Common myeloid progenitor, CD34-positive (primary cell): ENCODE results near the gene PTPRN2.
"Not testable (repeated sequence)": the region's sequence is repeated elsewhere in the genome, so short reads cannot be mapped to it uniquely, and the experiment has no call there.

Source experiments
- CTCF ChIA-PET: fragments of 350-600 bp; sonication (Branson Sonifier 250); formaldehyde crosslinking; loops from one replicate; lab custom pipeline; 2021; ENCODE audit warnings: antibody characterized with exemption; lab: Charles Lee
- POLR2A ChIA-PET: fragments of 350-600 bp; sonication (Branson Sonifier 250); formaldehyde crosslinking; loops from one replicate; lab custom pipeline; 2021; ENCODE audit warnings: antibody characterized with exemption; lab: Charles Lee
- DNase-seq, 3 donors: peaks; one replicate each; pipeline versions ENCODE4 v3.0.0 to v3.0.0-alpha.2; 2013
- H3K27ac ChIP-seq, 2 experiments: 1 replicate in 1 of 2; 2 replicates in 1 of 2; pipeline ENCODE4 v1.7.0; 2013; ENCODE audit warnings: inconsistent platforms in 2 of 2, low read length in 2 of 2, mild to moderate bottlenecking in 2 of 2, low read depth in 1 of 2, moderate library complexity in 1 of 2; ENCODE audit not compliant: severe bottlenecking in 2 of 2, insufficient read depth in 1 of 2, poor library complexity in 1 of 2
- H3K27me3 ChIP-seq, 5 experiments: replicated peaks in 2 of 5; 1 replicate in 3 of 5; 2 replicates in 2 of 5; pipeline versions ENCODE4 v1.6.1 to v1.7.0; 2013; ENCODE audit warnings: low read length in 4 of 5, mild to moderate bottlenecking in 2 of 5, moderate library complexity in 2 of 5, inconsistent platforms in 1 of 5; ENCODE audit not compliant: insufficient read depth in 5 of 5, control insufficient read depth in 4 of 5
- H3K36me3 ChIP-seq, 4 experiments: 1 replicate in 2 of 4; 2 replicates in 2 of 4; pipeline versions ENCODE4 v1.6.1 to v1.7.0; 2013; ENCODE audit warnings: low read length in 3 of 4, control low read depth in 1 of 4, mild to moderate bottlenecking in 1 of 4; ENCODE audit not compliant: control insufficient read depth in 4 of 4, insufficient read depth in 4 of 4
- H3K4me1 ChIP-seq, 4 experiments: 1 replicate in 3 of 4; 2 replicates in 1 of 4; pipeline versions ENCODE4 v1.6.1 to v1.7.1; 2013; ENCODE audit warnings: low read length in 3 of 4, mild to moderate bottlenecking in 3 of 4, control low read depth in 1 of 4, inconsistent platforms in 1 of 4, moderate library complexity in 1 of 4; ENCODE audit not compliant: control insufficient read depth in 4 of 4, insufficient read depth in 4 of 4; ENCODE audit errors: control extremely low read depth in 1 of 4
- H3K4me3 ChIP-seq, 7 experiments: 1 replicate in 4 of 7; 2 replicates in 3 of 7; pipeline versions ENCODE4 v1.5.1 to v1.7.0; 2013; ENCODE audit warnings: mild to moderate bottlenecking in 7 of 7, low read length in 6 of 7, moderate library complexity in 6 of 7, inconsistent platforms in 2 of 7, low read depth in 2 of 7, control low read depth in 1 of 7; ENCODE audit not compliant: insufficient read depth in 4 of 7, control insufficient read depth in 1 of 7; ENCODE audit errors: extremely low read depth in 1 of 7
- H3K9me3 ChIP-seq, 5 experiments: 1 replicate in 4 of 5; 2 replicates in 1 of 5; pipeline versions ENCODE4 v1.6.1 to v1.7.1; 2013; ENCODE audit warnings: low read length in 4 of 5, mild to moderate bottlenecking in 2 of 5, inconsistent platforms in 1 of 5, low read depth in 1 of 5, moderate library complexity in 1 of 5; ENCODE audit not compliant: control insufficient read depth in 4 of 5, insufficient read depth in 2 of 5; ENCODE audit errors: control extremely low read depth in 1 of 5
- WGBS: methylation state at CpG from one replicate; pipeline ENCODE4 v1.1.5; 2013; ENCODE audit not compliant: insufficient coverage; 5-methylcytosine and 5-hydroxymethylcytosine counted together

Gene PTPRN2

GRCh38 chr7:158385496-158386354 lies 201.9 kb downstream of the PTPRN2 start:
- H3K36me3 ChIP-seq, H3K4me1 ChIP-seq, POLR2A ChIA-PET, H3K4me3 ChIP-seq, CTCF ChIA-PET, H3K27ac ChIP-seq, DNase-seq, H3K9me3 ChIP-seq: not testable (repeated sequence)
- 90% methylated on average over 15 of the region's 20 CpGs for WGBS
- peaks cover 0 to 19% (median 2%) of the 10 kb centered on the region in 5 experiments for H3K27me3 ChIP-seq

GRCh38 chr7:158384746-158385145 lies 202.9 kb downstream of the PTPRN2 start:
- H3K9me3 ChIP-seq, result peaks cover 0 to 7% (median 0%) of the 10 kb centered on the region in 5 experiments
- H3K36me3 ChIP-seq, result no peaks in the 10 kb centered on the region
- ChIA-PET CTCF (no interaction called here), POLR2A (no interaction called here)
- H3K4me3 ChIP-seq, result no peak overlapping the region
- H3K27ac ChIP-seq, result no peak overlapping the region
- no peaks in the 10 kb centered on the region for H3K4me1 ChIP-seq
- peaks cover 0 to 19% (median 2%) of the 10 kb centered on the region in 5 experiments for H3K27me3 ChIP-seq
- DNase-seq, result no peak
- 64% methylated on average over 8 of the region's 11 CpGs for WGBS

- peaks cover 0 to 7% (median 0%) of the 10 kb centered on the region in 5 experiments for H3K9me3 ChIP-seq
- H3K4me3 ChIP-seq, result no peak overlapping the region
- H3K27ac ChIP-seq, result no peak overlapping the region
- no peaks in the 10 kb centered on the region for H3K36me3 ChIP-seq
- no peak for DNase-seq
- ChIA-PET CTCF (no interaction called here), POLR2A (no interaction called here)
- H3K27me3 ChIP-seq, result peaks cover 0 to 23% (median 2%) of the 10 kb centered on the region in 5 experiments
- H3K4me1 ChIP-seq, result no peaks in the 10 kb centered on the region
- 83% methylated on average over 8 of the region's 8 CpGs for WGBS
These were observed 204.0 kb downstream of the PTPRN2 start for GRCh38 chr7:158383665-158384064.

- ChIA-PET CTCF (no interaction called here), POLR2A (no interaction called here)
- whole genome bisulfite sequencing, result 38% methylated on average over 5 of the region's 10 CpGs
These were observed 205.0 kb downstream of the PTPRN2 start for GRCh38 chr7:158382363-158383254.

GRCh38 chr7:158381956-158382355 lies 205.7 kb downstream of the PTPRN2 start:
- H3K27ac ChIP-seq, result no peak overlapping the region
- CTCF ChIA-PET, result no interaction called here
- H3K27me3 ChIP-seq, result peaks cover 0 to 24% (median 2%) of the 10 kb centered on the region in 5 experiments
- WGBS, result 89% methylated on average over 3 of the region's 3 CpGs
- no peak for DNase-seq
- H3K4me3 ChIP-seq, result no peak overlapping the region
- H3K36me3 ChIP-seq, result no peaks in the 10 kb centered on the region
- H3K9me3 ChIP-seq, result peaks cover 0 to 7% (median 0%) of the 10 kb centered on the region in 5 experiments
- no peaks in the 10 kb centered on the region for H3K4me1 ChIP-seq
- POLR2A ChIA-PET, result no interaction called here

More at GRCh38 chr7:158382363-158383254, 205.0 kb downstream of the PTPRN2 start:
- Histone ChIP-seq H3K36me3 (no peaks in the 10 kb centered on the region), H3K4me3 (no peak overlapping the region), H3K27ac (no peak overlapping the region), H3K9me3 (peaks cover 0 to 7% (median 0%) of the 10 kb centered on the region in 5 experiments), H3K27me3 (peaks cover 0 to 24% (median 2%) of the 10 kb centered on the region in 5 experiments), H3K4me1 (no peaks in the 10 kb centered on the region)
- no peak for DNase-seq

- POLR2A ChIA-PET, result no interaction called here
- 91% methylated on average over 7 of the region's 7 CpGs for WGBS
- CTCF ChIA-PET, result no interaction called here
- no peak for DNase-seq
- Histone ChIP-seq H3K27ac (no peak overlapping the region), H3K9me3 (peaks cover 0 to 7% (median 0%) of the 10 kb centered on the region in 5 experiments), H3K27me3 (peaks cover 0 to 21% (median 4%) of the 10 kb centered on the region in 5 experiments), H3K4me1 (no peaks in the 10 kb centered on the region), H3K4me3 (no peak overlapping the region), H3K36me3 (no peaks in the 10 kb centered on the region)
These were observed 208.6 kb downstream of the PTPRN2 start for GRCh38 chr7:158378978-158379377.
